ENCODE measurements around the gene LILRB3.

DNA sequence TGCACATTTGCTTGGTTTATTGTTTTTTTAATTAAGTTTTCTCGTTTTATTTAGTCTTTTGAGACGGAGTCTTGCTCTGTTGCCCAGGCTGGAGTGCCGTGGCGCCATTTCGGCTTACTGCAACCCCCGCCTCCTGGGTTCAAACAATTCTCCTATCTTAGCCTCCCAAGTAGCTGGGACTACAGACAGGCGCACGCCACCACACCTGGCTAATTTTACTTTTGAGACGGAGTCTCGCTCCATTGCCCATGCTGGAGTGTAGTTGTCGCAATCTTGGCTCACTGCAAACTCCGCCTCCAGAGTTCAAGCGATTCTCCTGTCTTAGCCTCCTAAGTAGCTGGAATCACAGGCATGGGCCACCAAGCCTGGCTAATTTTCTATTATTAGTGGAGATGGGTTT, 20.8 kb downstream of the LILRB3 start:
- no peak for TF ChIP-seq POLR2A (IDR thresholded peaks at IDR 0.05)
- TF ChIP-seq, protein P1, sequence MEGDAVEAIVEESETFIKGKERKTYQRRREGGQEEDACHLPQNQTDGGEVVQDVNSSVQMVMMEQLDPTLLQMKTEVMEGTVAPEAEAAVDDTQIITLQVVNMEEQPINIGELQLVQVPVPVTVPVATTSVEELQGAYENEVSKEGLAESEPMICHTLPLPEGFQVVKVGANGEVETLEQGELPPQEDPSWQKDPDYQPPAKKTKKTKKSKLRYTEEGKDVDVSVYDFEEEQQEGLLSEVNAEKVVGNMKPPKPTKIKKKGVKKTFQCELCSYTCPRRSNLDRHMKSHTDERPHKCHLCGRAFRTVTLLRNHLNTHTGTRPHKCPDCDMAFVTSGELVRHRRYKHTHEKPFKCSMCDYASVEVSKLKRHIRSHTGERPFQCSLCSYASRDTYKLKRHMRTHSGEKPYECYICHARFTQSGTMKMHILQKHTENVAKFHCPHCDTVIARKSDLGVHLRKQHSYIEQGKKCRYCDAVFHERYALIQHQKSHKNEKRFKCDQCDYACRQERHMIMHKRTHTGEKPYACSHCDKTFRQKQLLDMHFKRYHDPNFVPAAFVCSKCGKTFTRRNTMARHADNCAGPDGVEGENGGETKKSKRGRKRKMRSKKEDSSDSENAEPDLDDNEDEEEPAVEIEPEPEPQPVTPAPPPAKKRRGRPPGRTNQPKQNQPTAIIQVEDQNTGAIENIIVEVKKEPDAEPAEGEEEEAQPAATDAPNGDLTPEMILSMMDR (IDR thresholded peaks at IDR 0.05): no peak
- no peak for TF ChIP-seq POLR2AphosphoS5 (IDR thresholded peaks at IDR 0.05)

Data from suprapubic skin (tissue), 4 donors.